Measurements from ENCODE around the gene ARPC1A.

DNA sequence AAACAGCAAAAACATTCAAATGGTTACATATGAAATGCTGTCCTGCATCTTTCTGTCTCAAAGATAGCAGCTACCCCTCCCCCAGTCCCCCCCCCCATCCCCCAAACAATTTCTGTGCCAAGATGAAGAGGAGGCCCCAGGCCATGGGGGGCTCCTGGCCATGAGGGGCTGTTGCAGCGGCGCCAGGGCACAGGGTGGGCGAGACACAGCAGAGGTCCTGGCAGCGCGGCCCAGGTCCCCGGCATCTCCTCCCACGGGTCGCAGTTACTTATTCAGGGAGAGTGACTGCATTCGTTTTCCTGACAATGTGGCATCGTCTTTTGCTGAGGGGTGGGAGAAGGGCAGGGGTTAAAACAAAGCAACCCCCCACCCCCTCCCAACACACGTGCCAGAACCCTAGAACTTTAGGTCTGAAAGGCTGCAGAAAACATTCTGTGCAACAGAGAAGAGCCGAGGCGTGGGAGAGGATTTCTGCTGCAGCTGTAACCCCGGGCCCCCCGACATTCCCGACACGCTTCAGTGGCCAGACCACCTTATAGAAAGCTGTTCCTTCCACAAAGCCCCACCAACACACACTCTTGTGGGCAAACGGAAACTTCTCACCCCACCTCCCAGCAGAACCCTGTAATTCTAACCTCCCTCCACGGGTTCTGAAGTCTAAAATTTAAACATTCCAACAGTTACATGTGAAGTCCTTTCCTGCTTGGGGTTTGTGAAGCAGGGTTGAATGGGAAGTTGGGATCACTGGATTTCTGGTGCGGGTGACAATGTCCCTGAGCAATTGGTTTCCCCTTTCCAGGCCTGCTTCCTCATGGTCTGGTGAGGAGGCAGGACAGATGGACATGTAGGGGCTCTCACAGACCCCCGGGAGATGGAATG, 71.0 kb downstream of the ARPC1A start:
- no peak for TF ChIP-seq POLR2A (IDR thresholded peaks at IDR 0.05; ENCODE audit: low read depth, low read length)
- TF ChIP-seq TAF1 (IDR thresholded peaks at IDR 0.05; ENCODE audit: borderline replicate concordance, low read depth, low read length), result no peak
- TF ChIP-seq POLR2AphosphoS5 (IDR thresholded peaks at IDR 0.05; ENCODE audit: low read depth, low read length), result no peak

Measured in GM12892 (cell line).